ENCODE measurements around the gene CLDN5.

GRCh38 chr22:19535001-19535400, 10.8 kb upstream of the CLDN5 start:
- no peak for TF ChIP-seq CTCF (IDR thresholded peaks at IDR 0.05; ENCODE audit: low read length)
- TF ChIP-seq EZH2 (optimal IDR thresholded peaks at IDR 0.05; ENCODE audit: low read depth, low read length): no peak
- TF ChIP-seq EZH2phosphoT487 (IDR thresholded peaks at IDR 0.05; ENCODE audit: low read length): no peak
